Activated CD8-positive, alpha-beta memory T cell treated with anti-CD3 and anti-CD28 coated beads, Interleukin-2, amount 50 U/mL, for 1 hour (primary cell): ENCODE data around the gene PPP4R3A.
"Not testable (repeated sequence)": the region's sequence is repeated elsewhere in the genome, so short reads cannot be mapped to it uniquely, and the experiment has no call there.

Experiments used
- DNase-seq: peaks from one replicate; pipeline ENCODE4 v3.0.0-alpha.2; 2020; ENCODE audit errors: extremely low read depth

Gene PPP4R3A

GRCh38 chr14:91438845-91439244 lies 71.3 kb downstream of the PPP4R3A start:
- no peak for DNase-seq

GRCh38 chr14:91436266-91436665 lies 73.8 kb downstream of the PPP4R3A start:
- not testable (repeated sequence) for DNase-seq

GRCh38 chr14:91429385-91429784 lies 80.7 kb downstream of the PPP4R3A start:
- no peak for DNase-seq

GRCh38 chr14:91428931-91429330 lies 81.2 kb downstream of the PPP4R3A start:
- not testable (repeated sequence) for DNase-seq

- DNase-seq: not testable (repeated sequence)
These were observed 84.6 kb downstream of the PPP4R3A start for GRCh38 chr14:91425531-91425944.

- DNase-seq: no peak
These were observed 85.1 kb downstream of the PPP4R3A start for GRCh38 chr14:91424813-91425530.

- no peak for DNase-seq
These were observed 89.4 kb downstream of the PPP4R3A start for GRCh38 chr14:91420686-91421085.

GRCh38 chr14:91419451-91419850 lies 90.7 kb downstream of the PPP4R3A start:
- no peak for DNase-seq

- no peak for DNase-seq
These were observed 91.1 kb downstream of the PPP4R3A start for GRCh38 chr14:91419044-91419397.

GRCh38 chr14:91418387-91419043 lies 91.6 kb downstream of the PPP4R3A start:
- DNase-seq: no peak

GRCh38 chr14:91417983-91418386 lies 92.1 kb downstream of the PPP4R3A start:
- DNase-seq: no peak

GRCh38 chr14:91417120-91417982 lies 92.8 kb downstream of the PPP4R3A start, which contains the start of gene CCDC88C:
CCDC88C (minus strand) TSS chr14:91417820; CDS start chr14:91417690, 130 bp downstream.
- no peak for DNase-seq

- DNase-seq: no peak
These were observed 93.4 kb downstream of the PPP4R3A start for GRCh38 chr14:91416744-91417119.

GRCh38 chr14:91415794-91416743 lies 94.0 kb downstream of the PPP4R3A start:
- no peak for DNase-seq

GRCh38 chr14:91414475-91414833 lies 95.7 kb downstream of the PPP4R3A start:
- DNase-seq: no peak

- DNase-seq: no peak
These were observed 96.3 kb downstream of the PPP4R3A start for GRCh38 chr14:91413547-91414474.

GRCh38 chr14:91412939-91413338 lies 97.2 kb downstream of the PPP4R3A start:
- no peak for DNase-seq

- DNase-seq: no peak
These were observed 99.2 kb downstream of the PPP4R3A start for GRCh38 chr14:91410771-91411536.

GRCh38 chr14:91409928-91410718 lies 100.0 kb downstream of the PPP4R3A start:
- no peak for DNase-seq
